ENCODE results near the gene AOPEP. TPM values are rescaled to one million over a fixed set of nuclear protein-coding genes. Genes with fewer than 3 reads are reported as not detected.
A peak's percentile ranks its signal among the peaks of the same experiment; 100 is the strongest.

The AOPEP gene
- total RNA-seq, 1 donor from 2014 or later, result 75.3 TPM

GRCh38 chr9:95074632-95075031 is 348.1 kb downstream of the AOPEP start:
- Histone ChIP-seq H3K36me3 (ENCODE audit: insufficient read depth, low read length) (peaks cover 17% of the 10 kb centered on the region), H3K79me2 (ENCODE audit: insufficient read depth, low read length) (peaks cover 100% of the 10 kb centered on the region)
- no peak for DNase-seq (ENCODE audit: low read depth)

GRCh38 chr9:95075700-95076099 is 349.2 kb downstream of the AOPEP start:
- Mint-ChIP-seq H3K36me3 (ENCODE audit: low read depth, unreplicated experiment) (peaks cover 36% of the 10 kb centered on the region), H3K4me1 (ENCODE audit: low read depth, unreplicated experiment) (peaks cover 26% of the 10 kb centered on the region), H3K9me3 (ENCODE audit: unreplicated experiment) (no peaks in the 10 kb centered on the region), H3K27ac (ENCODE audit: unreplicated experiment) (no peak overlapping the region), H3K27me3 (ENCODE audit: low read depth, unreplicated experiment) (no peaks in the 10 kb centered on the region), H3K4me3 (ENCODE audit: unreplicated experiment) (no peak overlapping the region)
- H3K27ac ChIP-seq (ENCODE audit: low read depth, low read length), result no peak overlapping the region
- FAIRE-seq, result no peak
- no peak overlapping the region for H2AFZ ChIP-seq (ENCODE audit: low read depth, low read length)
- H3K4me2 ChIP-seq (ENCODE audit: low read length), result no peak overlapping the region
- TF ChIP-seq EZH2 (IDR thresholded peaks at IDR 0.05; ENCODE audit: insufficient read depth, low read length) (no peak), CTCF (IDR thresholded peaks at IDR 0.05; ENCODE audit: insufficient read depth, low read depth, low read length) (no peak)
- H3K36me3 ChIP-seq (ENCODE audit: insufficient read depth, low read length), result peaks cover 15% of the 10 kb centered on the region
- peaks cover 99% of the 10 kb centered on the region for H4K20me1 ChIP-seq (ENCODE audit: insufficient read depth, low read length)
- H3K9me3 ChIP-seq (ENCODE audit: insufficient read depth, low read depth, low read length), result no peaks in the 10 kb centered on the region
- no peak overlapping the region for H3K9ac ChIP-seq (ENCODE audit: low read length)
- H3K79me2 ChIP-seq (ENCODE audit: insufficient read depth, low read length), result peaks cover 97% of the 10 kb centered on the region
- no peak overlapping the region for H3K4me3 ChIP-seq (ENCODE audit: insufficient read depth, low read depth, low read length)
- peaks cover 17% of the 10 kb centered on the region for H3K4me1 ChIP-seq (ENCODE audit: insufficient read depth, low read length)
- no peak for DNase-seq (ENCODE audit: low read depth)
- H3K27me3 ChIP-seq (ENCODE audit: insufficient read depth, low read length), result no peaks in the 10 kb centered on the region

More at GRCh38 chr9:95074632-95075031, 348.1 kb downstream of the AOPEP start:
- Mint-ChIP-seq H3K27ac (ENCODE audit: unreplicated experiment) (no peak overlapping the region), H3K36me3 (ENCODE audit: low read depth, unreplicated experiment) (peaks cover 37% of the 10 kb centered on the region), H3K4me1 (ENCODE audit: low read depth, unreplicated experiment) (peaks cover 27% of the 10 kb centered on the region), H3K4me3 (ENCODE audit: unreplicated experiment) (no peak overlapping the region), H3K9me3 (ENCODE audit: unreplicated experiment) (no peaks in the 10 kb centered on the region), H3K27me3 (ENCODE audit: low read depth, unreplicated experiment) (no peaks in the 10 kb centered on the region)
- FAIRE-seq, result no peak
- H4K20me1 ChIP-seq (ENCODE audit: insufficient read depth, low read length), result peaks cover 99% of the 10 kb centered on the region
- H3K9me3 ChIP-seq (ENCODE audit: insufficient read depth, low read depth, low read length), result no peaks in the 10 kb centered on the region
- H2AFZ ChIP-seq (ENCODE audit: low read depth, low read length), result no peak overlapping the region
- no peak for TF ChIP-seq EZH2 (IDR thresholded peaks at IDR 0.05; ENCODE audit: insufficient read depth, low read length)
- TF ChIP-seq CTCF (IDR thresholded peaks at IDR 0.05; ENCODE audit: insufficient read depth, low read depth, low read length), result no peak
- H3K4me2 ChIP-seq (ENCODE audit: low read length), result no peak overlapping the region
- no peak overlapping the region for H3K4me3 ChIP-seq (ENCODE audit: insufficient read depth, low read depth, low read length)
- H3K9ac ChIP-seq (ENCODE audit: low read length), result no peak overlapping the region
- peaks cover 17% of the 10 kb centered on the region for H3K4me1 ChIP-seq (ENCODE audit: insufficient read depth, low read length)
- no peak overlapping the region for H3K27ac ChIP-seq (ENCODE audit: low read depth, low read length)
- no peaks in the 10 kb centered on the region for H3K27me3 ChIP-seq (ENCODE audit: insufficient read depth, low read length)

- Mint-ChIP-seq H3K9me3 (ENCODE audit: unreplicated experiment) (no peaks in the 10 kb centered on the region), H3K36me3 (ENCODE audit: low read depth, unreplicated experiment) (peaks cover 43% of the 10 kb centered on the region), H3K4me3 (ENCODE audit: unreplicated experiment) (no peak overlapping the region), H3K27me3 (ENCODE audit: low read depth, unreplicated experiment) (no peaks in the 10 kb centered on the region), H3K27ac (ENCODE audit: unreplicated experiment) (peak overlapping the region; percentile 72), H3K4me1 (ENCODE audit: low read depth, unreplicated experiment) (peaks cover 30% of the 10 kb centered on the region)
- peaks cover 99% of the 10 kb centered on the region for H4K20me1 ChIP-seq (ENCODE audit: insufficient read depth, low read length)
- H3K27me3 ChIP-seq (ENCODE audit: insufficient read depth, low read length), result no peaks in the 10 kb centered on the region
- no peak for TF ChIP-seq CTCF (IDR thresholded peaks at IDR 0.05; ENCODE audit: insufficient read depth, low read depth, low read length)
- TF ChIP-seq EZH2 (IDR thresholded peaks at IDR 0.05; ENCODE audit: insufficient read depth, low read length), result no peak
- H3K9ac ChIP-seq (ENCODE audit: low read length), result no peak overlapping the region
- H2AFZ ChIP-seq (ENCODE audit: low read depth, low read length), result no peak overlapping the region
- H3K4me2 ChIP-seq (ENCODE audit: low read length), result no peak overlapping the region
- H3K9me3 ChIP-seq (ENCODE audit: insufficient read depth, low read depth, low read length), result no peaks in the 10 kb centered on the region
- H3K36me3 ChIP-seq (ENCODE audit: insufficient read depth, low read length), result peaks cover 21% of the 10 kb centered on the region
- FAIRE-seq (no peak), DNase-seq (ENCODE audit: low read depth) (no peak)
- peaks cover 97% of the 10 kb centered on the region for H3K79me2 ChIP-seq (ENCODE audit: insufficient read depth, low read length)
- H3K27ac ChIP-seq (ENCODE audit: low read depth, low read length), result no peak overlapping the region
- no peak overlapping the region for H3K4me3 ChIP-seq (ENCODE audit: insufficient read depth, low read depth, low read length)
- H3K4me1 ChIP-seq (ENCODE audit: insufficient read depth, low read length), result peaks cover 17% of the 10 kb centered on the region
These were observed 350.2 kb downstream of the AOPEP start for GRCh38 chr9:95076696-95077052.

Measured in astrocyte (in vitro differentiated cells and primary cell).